ENCODE measurements around the gene RUNX2.

GRCh38 chr6:45610832-45611231 lies 282.7 kb downstream of the RUNX2 start:
- TF ChIP-seq MAX (IDR thresholded peaks at IDR 0.05): no peak
- no peak for TF ChIP-seq CREB1 (IDR thresholded peaks at IDR 0.05; ENCODE audit: low read depth)
- TF ChIP-seq ZBTB7A (IDR thresholded peaks at IDR 0.05; ENCODE audit: low read depth): no peak
- TF ChIP-seq EP300 (IDR thresholded peaks at IDR 0.05; ENCODE audit: borderline replicate concordance): no peak
- no peak for TF ChIP-seq RAD21 (IDR thresholded peaks at IDR 0.05; ENCODE audit: low read depth)
- TF ChIP-seq FOXM1 (IDR thresholded peaks at IDR 0.05; ENCODE audit: borderline replicate concordance, low read depth): no peak
- TF ChIP-seq NFIC (IDR thresholded peaks at IDR 0.05): no peak
